ENCODE results near the gene GPR18. TPM values are rescaled to one million over a fixed set of nuclear protein-coding genes. Genes with fewer than 3 reads are reported as not detected.

GPR18 gene
- total and polyA plus RNA-seq, 9 of the 15 experiments (the other 6 are each of a cell fraction or from before 2014, with no cell fraction given): 0.75 TPM; not detected in 8

DNA sequence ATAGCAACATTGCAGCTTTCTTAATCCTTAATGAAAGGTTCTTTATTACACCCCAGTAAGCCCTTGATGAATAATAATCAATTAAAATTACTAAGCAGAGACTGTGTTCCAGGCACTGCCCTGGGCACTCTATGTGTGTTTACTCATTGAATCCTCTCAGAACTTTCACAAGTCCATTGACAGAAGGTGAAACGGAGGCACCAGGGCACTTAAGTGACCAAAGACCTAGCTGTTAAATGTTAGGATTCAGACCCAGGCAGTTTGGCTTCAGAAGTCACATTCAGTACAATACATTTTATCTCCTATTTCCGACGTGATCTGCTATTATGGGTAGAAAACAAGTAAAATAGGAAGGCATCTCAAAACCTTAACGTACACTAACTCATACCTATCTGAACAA, 46.4 kb upstream of the GPR18 start (continued):
- no peak for TF ChIP-seq GABPA (tag; conservative IDR thresholded peaks at IDR 0.05; ENCODE audit: low read depth)
- no peak for TF ChIP-seq ETS2 (tag; IDR thresholded peaks at IDR 0.05; ENCODE audit: borderline replicate concordance, poor library complexity, severe bottlenecking)
- TF ChIP-seq CBFB (CRISPR knock-in tag; IDR thresholded peaks at IDR 0.05): no peak
- no peak for TF ChIP-seq ZNF780A (CRISPR knock-in tag; IDR thresholded peaks at IDR 0.05)
- TF ChIP-seq, protein P1, sequence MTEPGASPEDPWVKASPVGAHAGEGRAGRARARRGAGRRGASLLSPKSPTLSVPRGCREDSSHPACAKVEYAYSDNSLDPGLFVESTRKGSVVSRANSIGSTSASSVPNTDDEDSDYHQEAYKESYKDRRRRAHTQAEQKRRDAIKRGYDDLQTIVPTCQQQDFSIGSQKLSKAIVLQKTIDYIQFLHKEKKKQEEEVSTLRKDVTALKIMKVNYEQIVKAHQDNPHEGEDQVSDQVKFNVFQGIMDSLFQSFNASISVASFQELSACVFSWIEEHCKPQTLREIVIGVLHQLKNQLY (CRISPR knock-in tag; conservative IDR thresholded peaks at IDR 0.05): no peak
- no peak for TF ChIP-seq ZC3H8 (IDR thresholded peaks at IDR 0.05)

- H3K27me3 ChIP-seq (ENCODE audit: control insufficient read depth in 2 of 2, insufficient read depth in 2 of 2, low read length in 2 of 2): no peaks in the 10 kb centered on the region
- no peak overlapping the region for H3K4me2 ChIP-seq (ENCODE audit: insufficient read depth, low read length)
- POLR2A ChIA-PET: interaction anchor here (0.8 to 2.1 kb wide), 2 partner anchors 17 to 21 kb away, joined by 3 to 4 read pairs; no protein-coding TSS in a partner anchor
- H3K36me3 ChIP-seq (ENCODE audit: control insufficient read depth, insufficient read depth, low read length): peaks cover 14% of the 10 kb centered on the region; the same call in 1 of the 3 replicates
- intact Hi-C loops (cut with micrococcal nuclease) (no loop called here), in situ Hi-C loops (cut with MboI) (no loop called here)
- no peak for FAIRE-seq
- DNase-seq (ENCODE audit: extremely low read depth in 1 of 4, low spot score in 3 of 4): no peak
- H3K27ac ChIP-seq (ENCODE audit: extremely low read depth, low read depth, low read length): no peak overlapping the region
- H3K9me1 ChIP-seq (ENCODE audit: control insufficient read depth, insufficient read depth, low read length): no peaks in the 10 kb centered on the region
- ATAC-seq: no peak
- BruUV-seq (replicated peaks): no TSS peak
- H4K20me1 ChIP-seq (replicated peaks; ENCODE audit: control insufficient read depth, insufficient read depth, low read length): no peaks in the 10 kb centered on the region
- no peak overlapping the region for H3K4me3 ChIP-seq
- H2AFZ ChIP-seq (ENCODE audit: low read depth, low read length): no peak overlapping the region
- H3K4me1 ChIP-seq (replicated peaks in 1 of 2; ENCODE audit: control insufficient read depth in 2 of 2, insufficient read depth in 2 of 2, low read length in 2 of 2): peaks cover 3 to 15% of the 10 kb centered on the region in 2 experiments; a peak in 4 of 5 replicates
- peaks cover 41% of the 10 kb centered on the region for H3K79me2 ChIP-seq (ENCODE audit: control insufficient read depth, insufficient read depth, low read length)
- H3K9ac ChIP-seq (ENCODE audit: insufficient read depth in 1 of 2, low read depth in 2 of 2, low read length in 2 of 2): no peak overlapping the region
- CTCF ChIA-PET (ENCODE audit: low intra/inter-chr PET ratio): no interaction called here
- 80% methylated on average over 12 of the region's 14 CpGs for WGBS (ENCODE audit: insufficient coverage, low coverage, missing lambda C conversion rate)
- no peaks in the 10 kb centered on the region for H3K9me3 ChIP-seq (replicated peaks; ENCODE audit: control insufficient read depth, insufficient read depth, low read depth, low read length)
- TF ChIP-seq, protein P2, sequence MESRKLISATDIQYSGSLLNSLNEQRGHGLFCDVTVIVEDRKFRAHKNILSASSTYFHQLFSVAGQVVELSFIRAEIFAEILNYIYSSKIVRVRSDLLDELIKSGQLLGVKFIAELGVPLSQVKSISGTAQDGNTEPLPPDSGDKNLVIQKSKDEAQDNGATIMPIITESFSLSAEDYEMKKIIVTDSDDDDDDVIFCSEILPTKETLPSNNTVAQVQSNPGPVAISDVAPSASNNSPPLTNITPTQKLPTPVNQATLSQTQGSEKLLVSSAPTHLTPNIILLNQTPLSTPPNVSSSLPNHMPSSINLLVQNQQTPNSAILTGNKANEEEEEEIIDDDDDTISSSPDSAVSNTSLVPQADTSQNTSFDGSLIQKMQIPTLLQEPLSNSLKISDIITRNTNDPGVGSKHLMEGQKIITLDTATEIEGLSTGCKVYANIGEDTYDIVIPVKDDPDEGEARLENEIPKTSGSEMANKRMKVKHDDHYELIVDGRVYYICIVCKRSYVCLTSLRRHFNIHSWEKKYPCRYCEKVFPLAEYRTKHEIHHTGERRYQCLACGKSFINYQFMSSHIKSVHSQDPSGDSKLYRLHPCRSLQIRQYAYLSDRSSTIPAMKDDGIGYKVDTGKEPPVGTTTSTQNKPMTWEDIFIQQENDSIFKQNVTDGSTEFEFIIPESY (CRISPR knock-in tag; IDR thresholded peaks at IDR 0.05): 0 out of 2 replicates have a peak, but pooled peaks have one; percentile 48
- TF ChIP-seq, protein P3, sequence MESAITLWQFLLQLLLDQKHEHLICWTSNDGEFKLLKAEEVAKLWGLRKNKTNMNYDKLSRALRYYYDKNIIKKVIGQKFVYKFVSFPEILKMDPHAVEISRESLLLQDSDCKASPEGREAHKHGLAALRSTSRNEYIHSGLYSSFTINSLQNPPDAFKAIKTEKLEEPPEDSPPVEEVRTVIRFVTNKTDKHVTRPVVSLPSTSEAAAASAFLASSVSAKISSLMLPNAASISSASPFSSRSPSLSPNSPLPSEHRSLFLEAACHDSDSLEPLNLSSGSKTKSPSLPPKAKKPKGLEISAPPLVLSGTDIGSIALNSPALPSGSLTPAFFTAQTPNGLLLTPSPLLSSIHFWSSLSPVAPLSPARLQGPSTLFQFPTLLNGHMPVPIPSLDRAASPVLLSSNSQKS (CRISPR knock-in tag; IDR thresholded peaks at IDR 0.05): no peak
- TF ChIP-seq RFX1 (IDR thresholded peaks at IDR 0.05) (no peak), ZNF707 (CRISPR knock-in tag; conservative IDR thresholded peaks at IDR 0.05) (no peak), DEAF1 (CRISPR knock-in tag; IDR thresholded peaks at IDR 0.05) (no peak), SP1 (CRISPR knock-in tag; IDR thresholded peaks at IDR 0.05) (no peak)
Observed at GRCh38 chr13:99303863-99304521, 45.8 kb upstream of the GPR18 start.
